HepG2 (cell line): ENCODE measurements around the gene HSD3B7. TPM values are rescaled to one million over a fixed set of nuclear protein-coding genes. Genes with fewer than 3 reads are reported as not detected.

Source experiments
- AKAP8 ChIP-seq: sonication (generic); formaldehyde crosslinking; IDR thresholded peaks from 2 replicates; pipeline ENCODE4 v1.5.1; 2020; ENCODE audit warnings: mild to moderate bottlenecking, missing genetic modification reagents
- CREBL2 ChIP-seq: sonication (generic); formaldehyde crosslinking; IDR thresholded peaks from 2 replicates; pipeline ENCODE4 v1.8.1; 2023; ENCODE audit warnings: missing genetic modification reagents, mild to moderate bottlenecking, borderline replicate concordance
- HMGA1 ChIP-seq: sonication (generic); formaldehyde crosslinking; conservative IDR thresholded peaks from 2 replicates; pipeline ENCODE4 v1.4.0; 2020; ENCODE audit warnings: missing genetic modification reagents
- HNRNPL ChIP-seq: fragments of 200-400 bp; formaldehyde crosslinking; IDR thresholded peaks from 2 replicates; pipeline ENCODE4 v1.6.1; 2017; ENCODE audit warnings: mild to moderate bottlenecking, low read depth, low read length
- KDM1A ChIP-seq: IDR thresholded peaks from 2 replicates; pipeline ENCODE4 v1.6.1; 2016; ENCODE audit warnings: missing compliant biosample characterization
- KLF15 ChIP-seq: sonication (generic); formaldehyde crosslinking; IDR thresholded peaks from 2 replicates; pipeline ENCODE4 v1.8.1; 2023; ENCODE audit warnings: borderline replicate concordance, mild to moderate bottlenecking, inconsistent platforms, missing genetic modification reagents, mixed read lengths
- MED8 ChIP-seq: sonication (generic); formaldehyde crosslinking; IDR thresholded peaks from 2 replicates; pipeline ENCODE4 v1.8.1; 2023; ENCODE audit warnings: mild to moderate bottlenecking, missing genetic modification reagents; ENCODE audit not compliant: insufficient replicate concordance
- MTA1 ChIP-seq: sonication (generic); formaldehyde crosslinking; IDR thresholded peaks from 2 replicates; pipeline ENCODE4 v1.4.0; 2020; ENCODE audit warnings: missing genetic modification reagents, mild to moderate bottlenecking, borderline replicate concordance
- NCOA1 ChIP-seq: sonication (generic); formaldehyde crosslinking; IDR thresholded peaks from 2 replicates; pipeline ENCODE4 v1.9.0; 2021; ENCODE audit warnings: missing genetic modification reagents
- NR3C1 ChIP-seq: sonication (generic); formaldehyde crosslinking; IDR thresholded peaks from 2 replicates; pipeline ENCODE4 v1.4.0; 2020; ENCODE audit warnings: missing genetic modification reagents
- PLRG1 ChIP-seq: fragments of 450-650 bp; conservative IDR thresholded peaks from 2 replicates; pipeline ENCODE4 v1.6.1; 2016
- RARA ChIP-seq: IDR thresholded peaks from 2 replicates; pipeline ENCODE4 v1.6.1; 2016; ENCODE audit warnings: missing genetic modification reagents, missing compliant biosample characterization
- REPIN1 ChIP-seq: sonication (generic); formaldehyde crosslinking; IDR thresholded peaks from 2 replicates; pipeline ENCODE4 v1.8.0; 2022; ENCODE audit warnings: missing genetic modification reagents, low read depth, mild to moderate bottlenecking, borderline replicate concordance
- RXRB ChIP-seq: IDR thresholded peaks from 2 replicates; pipeline ENCODE4 v1.6.1; 2016; ENCODE audit warnings: borderline replicate concordance, missing genetic modification reagents, missing compliant biosample characterization
- TIGD3 ChIP-seq: sonication (generic); formaldehyde crosslinking; IDR thresholded peaks from 2 replicates; pipeline ENCODE4 v1.5.1; 2020; ENCODE audit warnings: mild to moderate bottlenecking, missing genetic modification reagents, borderline replicate concordance
- ZKSCAN8 ChIP-seq: IDR thresholded peaks from 2 replicates; pipeline ENCODE4 v1.6.1; 2016; ENCODE audit warnings: borderline replicate concordance, missing genetic modification reagents, missing compliant biosample characterization
- ZNF296 ChIP-seq: sonication (generic); formaldehyde crosslinking; conservative IDR thresholded peaks from 2 replicates; pipeline ENCODE4 v1.5.0; 2020; ENCODE audit warnings: mild to moderate bottlenecking, missing genetic modification reagents
- ZNF512 ChIP-seq: sonication (generic); formaldehyde crosslinking; IDR thresholded peaks from 2 replicates; pipeline ENCODE4 v1.4.0; 2020; ENCODE audit warnings: mild to moderate bottlenecking, missing genetic modification reagents
- ZNF562 ChIP-seq: sonication (generic); formaldehyde crosslinking; IDR thresholded peaks from 2 replicates; pipeline ENCODE4 v1.8.0; 2022; ENCODE audit warnings: missing genetic modification reagents, borderline replicate concordance
- ZNF615 ChIP-seq: sonication (generic); formaldehyde crosslinking; IDR thresholded peaks from 2 replicates; pipeline ENCODE4 v1.5.0; 2020; ENCODE audit warnings: mild to moderate bottlenecking, missing genetic modification reagents, borderline replicate concordance
- ZNF710 ChIP-seq: sonication (generic); formaldehyde crosslinking; IDR thresholded peaks from 2 replicates; pipeline ENCODE4 v1.5.0; 2020; ENCODE audit warnings: mild to moderate bottlenecking, missing genetic modification reagents, borderline replicate concordance
- ZNF720 ChIP-seq: sonication (generic); formaldehyde crosslinking; IDR thresholded peaks from 2 replicates; pipeline ENCODE4 v1.4.0; 2020; ENCODE audit warnings: missing genetic modification reagents
- ZNF780A ChIP-seq: sonication (generic); formaldehyde crosslinking; IDR thresholded peaks from 2 replicates; pipeline ENCODE4 v1.8.0; 2022; ENCODE audit warnings: mild to moderate bottlenecking, missing genetic modification reagents, moderate library complexity
- polyA plus RNA-seq, 8 experiments: library from polyadenylated mRNA; depleted of rRNA in 3 of 8; stranded (reverse) in 7 of 8; unstranded in 1 of 8; fragments of >200 nt; fragmentation: Illumina TruSeq in 4 of 8; extraction: Trizol in 4 of 8; gene quantifications; 2 replicates each; pipeline versions ENCODE4 v1.2.1 to v1.2.3, GENCODE V29; 2011 to 2016; ENCODE audit warnings: low read depth in 4 of 8, missing spikeins in 1 of 8, mixed read lengths in 1 of 8; ENCODE audit not compliant: insufficient read depth in 1 of 8
- total RNA-seq, 5 experiments: library from RNA; depleted of rRNA; stranded (reverse); fragments of >200 nt; fragmentation: Illumina TruSeq; extraction: Trizol; gene quantifications; 2 replicates each; pipeline ENCODE4 v1.2.3, GENCODE V29; 2016; ENCODE audit warnings: low read depth in 1 of 5
- TF ChIP-seq, protein P1 (sequence below): sonication (generic); formaldehyde crosslinking; conservative IDR thresholded peaks from 2 replicates; pipeline ENCODE4 v1.4.0; 2020; ENCODE audit warnings: missing genetic modification reagents

The HSD3B7 gene
- total and polyA plus RNA-seq, 2 of the 13 experiments (the other 11 are each of a cell fraction or from before 2014, with no cell fraction given): 32.9 to 69.7 TPM

DNA sequence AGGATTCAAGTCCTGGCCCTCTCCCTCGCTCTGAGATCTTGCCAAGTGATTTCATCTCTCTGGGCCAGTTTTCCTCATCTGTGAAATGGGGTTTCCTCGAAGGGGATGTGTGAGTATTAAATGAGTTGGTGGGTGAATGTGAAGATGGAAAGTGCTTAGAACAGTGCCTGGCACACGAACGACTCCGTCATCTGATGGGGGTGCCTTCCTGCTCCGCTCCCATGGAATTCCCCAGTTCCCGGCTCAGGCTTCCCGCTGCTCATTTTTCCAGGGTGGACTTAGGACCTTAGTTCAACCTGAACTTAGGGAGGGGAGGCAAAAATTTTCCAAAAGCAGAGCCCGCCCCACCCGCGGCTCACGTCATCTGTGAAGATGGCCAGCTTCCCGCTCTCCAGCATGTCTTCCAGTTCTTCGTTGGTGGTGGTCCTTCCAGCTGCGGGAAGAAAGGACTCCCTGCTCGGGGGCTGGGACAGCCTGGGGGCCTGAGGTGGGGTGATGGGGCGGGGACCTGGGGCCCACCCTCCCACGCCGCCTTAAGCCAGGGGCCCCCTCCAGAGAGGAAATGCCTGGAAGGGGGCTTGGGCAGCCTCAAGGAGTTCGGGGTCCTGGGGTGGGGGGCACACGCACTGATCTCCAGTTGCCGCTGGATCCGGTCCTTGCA lies 11.4 kb downstream of the HSD3B7 start (continued):
- TF ChIP-seq MTA1 (CRISPR knock-in tag) (no peak), HMGA1 (no peak), PLRG1 (no peak), ZNF615 (CRISPR knock-in tag) (no peak), ZNF512 (CRISPR knock-in tag) (no peak), KLF15 (no peak), ZKSCAN8 (CRISPR knock-in tag) (no peak), RARA (CRISPR knock-in tag) (0 out of 2 replicates have a peak, but pooled peaks have one; percentile 23), ZNF296 (CRISPR knock-in tag) (no peak), REPIN1 (CRISPR knock-in tag) (no peak; the same call in 1 of the 2 replicates), AKAP8 (no peak), TIGD3 (no peak), CREBL2 (CRISPR knock-in tag) (no peak), RXRB (CRISPR knock-in tag) (peak; percentile 70), NCOA1 (no peak), HNRNPL (no peak), ZNF562 (CRISPR knock-in tag) (no peak), MED8 (CRISPR knock-in tag) (no peak), ZNF780A (no peak), ZNF710 (CRISPR knock-in tag) (no peak; the same call in 1 of the 2 replicates), NR3C1 (no peak), ZNF720 (CRISPR knock-in tag) (no peak), KDM1A (CRISPR knock-in tag) (peak; percentile 88)
- TF ChIP-seq, protein P1, sequence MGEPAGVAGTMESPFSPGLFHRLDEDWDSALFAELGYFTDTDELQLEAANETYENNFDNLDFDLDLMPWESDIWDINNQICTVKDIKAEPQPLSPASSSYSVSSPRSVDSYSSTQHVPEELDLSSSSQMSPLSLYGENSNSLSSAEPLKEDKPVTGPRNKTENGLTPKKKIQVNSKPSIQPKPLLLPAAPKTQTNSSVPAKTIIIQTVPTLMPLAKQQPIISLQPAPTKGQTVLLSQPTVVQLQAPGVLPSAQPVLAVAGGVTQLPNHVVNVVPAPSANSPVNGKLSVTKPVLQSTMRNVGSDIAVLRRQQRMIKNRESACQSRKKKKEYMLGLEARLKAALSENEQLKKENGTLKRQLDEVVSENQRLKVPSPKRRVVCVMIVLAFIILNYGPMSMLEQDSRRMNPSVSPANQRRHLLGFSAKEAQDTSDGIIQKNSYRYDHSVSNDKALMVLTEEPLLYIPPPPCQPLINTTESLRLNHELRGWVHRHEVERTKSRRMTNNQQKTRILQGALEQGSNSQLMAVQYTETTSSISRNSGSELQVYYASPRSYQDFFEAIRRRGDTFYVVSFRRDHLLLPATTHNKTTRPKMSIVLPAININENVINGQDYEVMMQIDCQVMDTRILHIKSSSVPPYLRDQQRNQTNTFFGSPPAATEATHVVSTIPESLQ (CRISPR knock-in tag): no peak
